HepG2 (cell line): ENCODE data around the gene PFN4. TPM values are rescaled to one million over a fixed set of nuclear protein-coding genes. Genes with fewer than 3 reads are reported as not detected.

Experiments used
- GLI4 ChIP-seq: sonication (generic); formaldehyde crosslinking; IDR thresholded peaks from 2 replicates; pipeline ENCODE4 v1.5.1; 2020; ENCODE audit warnings: missing genetic modification reagents, mild to moderate bottlenecking, moderate library complexity, borderline replicate concordance
- KDM6A ChIP-seq: IDR thresholded peaks from 2 replicates; pipeline ENCODE4 v1.6.1; 2016; ENCODE audit warnings: low read depth
- MXI1 ChIP-seq: IDR thresholded peaks from 3 replicates; pipeline ENCODE4 v1.6.1; 2012; ENCODE audit warnings: low read depth, low read length, inconsistent platforms, borderline replicate concordance
- TEAD2 ChIP-seq: sonication (generic); formaldehyde crosslinking; IDR thresholded peaks from 2 replicates; pipeline ENCODE4 v1.9.0; 2021; ENCODE audit warnings: missing genetic modification reagents
- ZBTB38 ChIP-seq: sonication (generic); formaldehyde crosslinking; IDR thresholded peaks from 2 replicates; pipeline ENCODE4 v1.5.1; 2020; ENCODE audit warnings: mild to moderate bottlenecking, missing genetic modification reagents
- polyA plus RNA-seq, 8 experiments: library from polyadenylated mRNA; depleted of rRNA in 3 of 8; stranded (reverse) in 7 of 8; unstranded in 1 of 8; fragments of >200 nt; fragmentation: Illumina TruSeq in 4 of 8; extraction: Trizol in 4 of 8; gene quantifications; 2 replicates each; pipeline versions ENCODE4 v1.2.1 to v1.2.3, GENCODE V29; 2011 to 2016; ENCODE audit warnings: low read depth in 4 of 8, missing spikeins in 1 of 8, mixed read lengths in 1 of 8; ENCODE audit not compliant: insufficient read depth in 1 of 8
- total RNA-seq, 5 experiments: library from RNA; depleted of rRNA; stranded (reverse); fragments of >200 nt; fragmentation: Illumina TruSeq; extraction: Trizol; gene quantifications; 2 replicates each; pipeline ENCODE4 v1.2.3, GENCODE V29; 2016; ENCODE audit warnings: low read depth in 1 of 5
- TF ChIP-seq, protein P1 (sequence below): sonication (generic); formaldehyde crosslinking; IDR thresholded peaks from 2 replicates; pipeline ENCODE4 v1.4.0; 2020; ENCODE audit warnings: missing genetic modification reagents, borderline replicate concordance
- TF ChIP-seq, protein P2 (sequence below): sonication (generic); formaldehyde crosslinking; IDR thresholded peaks from 2 replicates; pipeline ENCODE4 v1.4.0; 2020; ENCODE audit warnings: missing genetic modification reagents
- TF ChIP-seq, protein P3 (sequence below): IDR thresholded peaks from 2 replicates; pipeline ENCODE4 v1.6.1; 2012; ENCODE audit warnings: low read depth, low read length, improper control_type of control experiment
- TF ChIP-seq, protein P4 (sequence below): sonication (generic); formaldehyde crosslinking; IDR thresholded peaks from 2 replicates; pipeline ENCODE4 v1.4.0; 2020; ENCODE audit warnings: missing genetic modification reagents, borderline replicate concordance
- TF ChIP-seq, protein P5 (sequence below): sonication (generic); formaldehyde crosslinking; IDR thresholded peaks from 2 replicates; pipeline ENCODE4 v1.4.0; 2020; ENCODE audit warnings: low read depth, mild to moderate bottlenecking, missing genetic modification reagents
- TF ChIP-seq, protein P6 (sequence below): sonication (generic); formaldehyde crosslinking; IDR thresholded peaks from 2 replicates; pipeline ENCODE4 v1.4.0; 2020; ENCODE audit warnings: missing genetic modification reagents
- TF ChIP-seq, protein P7 (sequence below): sonication (generic); formaldehyde crosslinking; IDR thresholded peaks from 2 replicates; pipeline ENCODE4 v1.4.0; 2020; ENCODE audit warnings: missing genetic modification reagents

Gene PFN4
- total and polyA plus RNA-seq, 2 of the 13 experiments (the other 11 are each of a cell fraction or from before 2014, with no cell fraction given) = 0.12 to 0.20 TPM

DNA sequence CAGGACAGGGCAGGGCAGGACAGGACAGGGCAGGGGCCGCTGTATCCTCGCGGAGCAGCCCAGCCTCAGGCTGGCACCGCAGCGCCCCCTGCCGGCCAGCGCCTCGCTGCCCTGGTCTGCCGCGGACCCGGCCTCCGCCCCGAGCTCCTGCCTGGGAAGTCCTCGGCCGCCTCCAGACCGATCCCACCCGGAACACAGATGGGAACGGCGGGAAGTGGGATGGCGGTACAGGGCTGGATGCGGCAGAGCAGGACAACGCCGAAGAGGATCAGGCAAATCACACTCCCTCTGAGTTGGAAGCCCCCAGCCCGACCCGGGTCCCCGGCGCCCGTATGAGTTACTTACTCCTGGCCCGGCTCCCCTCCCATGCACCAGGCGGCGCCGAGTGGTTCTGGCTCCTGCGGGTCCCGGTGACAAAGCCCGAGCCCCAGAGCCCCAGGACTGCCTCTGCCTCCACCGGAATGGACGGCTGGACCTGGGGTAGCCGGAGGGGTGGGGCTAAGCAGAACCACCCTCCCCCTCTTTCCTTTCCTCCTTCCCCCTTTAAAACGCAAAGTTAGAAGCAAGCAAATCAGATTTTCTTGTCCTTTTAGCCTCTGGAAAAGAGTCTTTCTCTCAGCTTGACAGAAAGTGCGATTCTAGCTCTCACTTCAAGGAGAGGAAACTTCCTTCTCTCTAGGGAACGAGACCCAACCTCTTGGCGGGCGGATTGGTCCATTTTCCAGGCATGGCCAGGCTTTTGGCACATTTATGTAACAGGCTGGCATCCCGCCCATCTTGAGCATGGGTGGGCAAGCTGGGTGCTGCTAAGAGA lies 38.5 kb downstream of the PFN4 start, which contains the start of gene TP53I3 (continued):
- TF ChIP-seq, protein P1, sequence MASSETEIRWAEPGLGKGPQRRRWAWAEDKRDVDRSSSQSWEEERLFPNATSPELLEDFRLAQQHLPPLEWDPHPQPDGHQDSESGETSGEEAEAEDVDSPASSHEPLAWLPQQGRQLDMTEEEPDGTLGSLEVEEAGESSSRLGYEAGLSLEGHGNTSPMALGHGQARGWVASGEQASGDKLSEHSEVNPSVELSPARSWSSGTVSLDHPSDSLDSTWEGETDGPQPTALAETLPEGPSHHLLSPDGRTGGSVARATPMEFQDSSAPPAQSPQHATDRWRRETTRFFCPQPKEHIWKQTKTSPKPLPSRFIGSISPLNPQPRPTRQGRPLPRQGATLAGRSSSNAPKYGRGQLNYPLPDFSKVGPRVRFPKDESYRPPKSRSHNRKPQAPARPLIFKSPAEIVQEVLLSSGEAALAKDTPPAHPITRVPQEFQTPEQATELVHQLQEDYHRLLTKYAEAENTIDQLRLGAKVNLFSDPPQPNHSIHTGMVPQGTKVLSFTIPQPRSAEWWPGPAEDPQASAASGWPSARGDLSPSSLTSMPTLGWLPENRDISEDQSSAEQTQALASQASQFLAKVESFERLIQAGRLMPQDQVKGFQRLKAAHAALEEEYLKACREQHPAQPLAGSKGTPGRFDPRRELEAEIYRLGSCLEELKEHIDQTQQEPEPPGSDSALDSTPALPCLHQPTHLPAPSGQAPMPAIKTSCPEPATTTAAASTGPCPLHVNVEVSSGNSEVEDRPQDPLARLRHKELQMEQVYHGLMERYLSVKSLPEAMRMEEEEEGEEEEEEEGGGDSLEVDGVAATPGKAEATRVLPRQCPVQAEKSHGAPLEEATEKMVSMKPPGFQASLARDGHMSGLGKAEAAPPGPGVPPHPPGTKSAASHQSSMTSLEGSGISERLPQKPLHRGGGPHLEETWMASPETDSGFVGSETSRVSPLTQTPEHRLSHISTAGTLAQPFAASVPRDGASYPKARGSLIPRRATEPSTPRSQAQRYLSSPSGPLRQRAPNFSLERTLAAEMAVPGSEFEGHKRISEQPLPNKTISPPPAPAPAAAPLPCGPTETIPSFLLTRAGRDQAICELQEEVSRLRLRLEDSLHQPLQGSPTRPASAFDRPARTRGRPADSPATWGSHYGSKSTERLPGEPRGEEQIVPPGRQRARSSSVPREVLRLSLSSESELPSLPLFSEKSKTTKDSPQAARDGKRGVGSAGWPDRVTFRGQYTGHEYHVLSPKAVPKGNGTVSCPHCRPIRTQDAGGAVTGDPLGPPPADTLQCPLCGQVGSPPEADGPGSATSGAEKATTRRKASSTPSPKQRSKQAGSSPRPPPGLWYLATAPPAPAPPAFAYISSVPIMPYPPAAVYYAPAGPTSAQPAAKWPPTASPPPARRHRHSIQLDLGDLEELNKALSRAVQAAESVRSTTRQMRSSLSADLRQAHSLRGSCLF (CRISPR knock-in tag) = no peak
- TF ChIP-seq ZBTB38 (CRISPR knock-in tag) (peak; percentile 81), GLI4 (CRISPR knock-in tag) (peak; percentile 50; the same call in 1 of the 2 replicates), KDM6A (no peak), TEAD2 (CRISPR knock-in tag) (no peak), MXI1 (no peak; the same call in 2 of the 3 replicates)
- TF ChIP-seq, protein P2, sequence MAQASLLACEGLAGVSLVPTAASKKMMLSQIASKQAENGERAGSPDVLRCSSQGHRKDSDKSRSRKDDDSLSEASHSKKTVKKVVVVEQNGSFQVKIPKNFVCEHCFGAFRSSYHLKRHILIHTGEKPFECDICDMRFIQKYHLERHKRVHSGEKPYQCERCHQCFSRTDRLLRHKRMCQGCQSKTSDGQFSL (CRISPR knock-in tag) = no peak
- TF ChIP-seq, protein P3, sequence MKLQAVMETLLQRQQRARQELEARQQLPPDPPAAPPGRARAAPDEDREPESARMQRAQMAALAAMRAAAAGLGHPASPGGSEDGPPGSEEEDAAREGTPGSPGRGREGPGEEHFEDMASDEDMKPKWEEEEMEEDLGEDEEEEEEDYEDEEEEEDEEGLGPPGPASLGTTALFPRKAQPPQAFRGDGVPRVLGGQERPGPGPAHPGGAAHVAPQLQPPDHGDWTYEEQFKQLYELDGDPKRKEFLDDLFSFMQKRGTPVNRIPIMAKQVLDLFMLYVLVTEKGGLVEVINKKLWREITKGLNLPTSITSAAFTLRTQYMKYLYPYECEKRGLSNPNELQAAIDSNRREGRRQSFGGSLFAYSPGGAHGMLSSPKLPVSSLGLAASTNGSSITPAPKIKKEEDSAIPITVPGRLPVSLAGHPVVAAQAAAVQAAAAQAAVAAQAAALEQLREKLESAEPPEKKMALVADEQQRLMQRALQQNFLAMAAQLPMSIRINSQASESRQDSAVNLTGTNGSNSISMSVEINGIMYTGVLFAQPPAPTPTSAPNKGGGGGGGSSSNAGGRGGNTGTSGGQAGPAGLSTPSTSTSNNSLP = 0 out of 2 replicates have a peak, but pooled peaks have one; percentile 9
- TF ChIP-seq, protein P4, sequence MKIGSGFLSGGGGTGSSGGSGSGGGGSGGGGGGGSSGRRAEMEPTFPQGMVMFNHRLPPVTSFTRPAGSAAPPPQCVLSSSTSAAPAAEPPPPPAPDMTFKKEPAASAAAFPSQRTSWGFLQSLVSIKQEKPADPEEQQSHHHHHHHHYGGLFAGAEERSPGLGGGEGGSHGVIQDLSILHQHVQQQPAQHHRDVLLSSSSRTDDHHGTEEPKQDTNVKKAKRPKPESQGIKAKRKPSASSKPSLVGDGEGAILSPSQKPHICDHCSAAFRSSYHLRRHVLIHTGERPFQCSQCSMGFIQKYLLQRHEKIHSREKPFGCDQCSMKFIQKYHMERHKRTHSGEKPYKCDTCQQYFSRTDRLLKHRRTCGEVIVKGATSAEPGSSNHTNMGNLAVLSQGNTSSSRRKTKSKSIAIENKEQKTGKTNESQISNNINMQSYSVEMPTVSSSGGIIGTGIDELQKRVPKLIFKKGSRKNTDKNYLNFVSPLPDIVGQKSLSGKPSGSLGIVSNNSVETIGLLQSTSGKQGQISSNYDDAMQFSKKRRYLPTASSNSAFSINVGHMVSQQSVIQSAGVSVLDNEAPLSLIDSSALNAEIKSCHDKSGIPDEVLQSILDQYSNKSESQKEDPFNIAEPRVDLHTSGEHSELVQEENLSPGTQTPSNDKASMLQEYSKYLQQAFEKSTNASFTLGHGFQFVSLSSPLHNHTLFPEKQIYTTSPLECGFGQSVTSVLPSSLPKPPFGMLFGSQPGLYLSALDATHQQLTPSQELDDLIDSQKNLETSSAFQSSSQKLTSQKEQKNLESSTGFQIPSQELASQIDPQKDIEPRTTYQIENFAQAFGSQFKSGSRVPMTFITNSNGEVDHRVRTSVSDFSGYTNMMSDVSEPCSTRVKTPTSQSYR (CRISPR knock-in tag) = no peak; the same call in 1 of the 2 replicates
- TF ChIP-seq, protein P5, sequence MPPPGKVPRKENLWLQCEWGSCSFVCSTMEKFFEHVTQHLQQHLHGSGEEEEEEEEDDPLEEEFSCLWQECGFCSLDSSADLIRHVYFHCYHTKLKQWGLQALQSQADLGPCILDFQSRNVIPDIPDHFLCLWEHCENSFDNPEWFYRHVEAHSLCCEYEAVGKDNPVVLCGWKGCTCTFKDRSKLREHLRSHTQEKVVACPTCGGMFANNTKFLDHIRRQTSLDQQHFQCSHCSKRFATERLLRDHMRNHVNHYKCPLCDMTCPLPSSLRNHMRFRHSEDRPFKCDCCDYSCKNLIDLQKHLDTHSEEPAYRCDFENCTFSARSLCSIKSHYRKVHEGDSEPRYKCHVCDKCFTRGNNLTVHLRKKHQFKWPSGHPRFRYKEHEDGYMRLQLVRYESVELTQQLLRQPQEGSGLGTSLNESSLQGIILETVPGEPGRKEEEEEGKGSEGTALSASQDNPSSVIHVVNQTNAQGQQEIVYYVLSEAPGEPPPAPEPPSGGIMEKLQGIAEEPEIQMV (CRISPR knock-in tag) = peak; percentile 98
- TF ChIP-seq, protein P6, sequence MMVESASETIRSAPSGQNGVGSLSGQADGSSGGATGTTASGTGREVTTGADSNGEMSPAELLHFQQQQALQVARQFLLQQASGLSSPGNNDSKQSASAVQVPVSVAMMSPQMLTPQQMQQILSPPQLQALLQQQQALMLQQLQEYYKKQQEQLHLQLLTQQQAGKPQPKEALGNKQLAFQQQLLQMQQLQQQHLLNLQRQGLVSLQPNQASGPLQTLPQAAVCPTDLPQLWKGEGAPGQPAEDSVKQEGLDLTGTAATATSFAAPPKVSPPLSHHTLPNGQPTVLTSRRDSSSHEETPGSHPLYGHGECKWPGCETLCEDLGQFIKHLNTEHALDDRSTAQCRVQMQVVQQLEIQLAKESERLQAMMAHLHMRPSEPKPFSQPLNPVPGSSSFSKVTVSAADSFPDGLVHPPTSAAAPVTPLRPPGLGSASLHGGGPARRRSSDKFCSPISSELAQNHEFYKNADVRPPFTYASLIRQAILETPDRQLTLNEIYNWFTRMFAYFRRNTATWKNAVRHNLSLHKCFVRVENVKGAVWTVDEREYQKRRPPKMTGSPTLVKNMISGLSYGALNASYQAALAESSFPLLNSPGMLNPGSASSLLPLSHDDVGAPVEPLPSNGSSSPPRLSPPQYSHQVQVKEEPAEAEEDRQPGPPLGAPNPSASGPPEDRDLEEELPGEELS (CRISPR knock-in tag) = no peak
- TF ChIP-seq, protein P7, sequence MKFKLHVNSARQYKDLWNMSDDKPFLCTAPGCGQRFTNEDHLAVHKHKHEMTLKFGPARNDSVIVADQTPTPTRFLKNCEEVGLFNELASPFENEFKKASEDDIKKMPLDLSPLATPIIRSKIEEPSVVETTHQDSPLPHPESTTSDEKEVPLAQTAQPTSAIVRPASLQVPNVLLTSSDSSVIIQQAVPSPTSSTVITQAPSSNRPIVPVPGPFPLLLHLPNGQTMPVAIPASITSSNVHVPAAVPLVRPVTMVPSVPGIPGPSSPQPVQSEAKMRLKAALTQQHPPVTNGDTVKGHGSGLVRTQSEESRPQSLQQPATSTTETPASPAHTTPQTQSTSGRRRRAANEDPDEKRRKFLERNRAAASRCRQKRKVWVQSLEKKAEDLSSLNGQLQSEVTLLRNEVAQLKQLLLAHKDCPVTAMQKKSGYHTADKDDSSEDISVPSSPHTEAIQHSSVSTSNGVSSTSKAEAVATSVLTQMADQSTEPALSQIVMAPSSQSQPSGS (CRISPR knock-in tag) = peak; percentile 63
